ENCODE results near the gene OR1J2.

OR1J2 gene

GRCh38 chr9:122552812-122553211, 42.2 kb downstream of the OR1J2 start, which contains the start of gene OR1N2:
Gene OR1N2 (plus strand): TSS chr9:122553112. CDS start chr9:122553212, 100 bp downstream.
- DNase-seq, result no peak

Measured in NCI-H446 treated with DMSO at 0.1 percent for 48 hours (cell line).